K562 (cell line): ENCODE data around the gene ZNF821. TPM values are rescaled to one million over a fixed set of nuclear protein-coding genes. Genes with fewer than 3 reads are reported as not detected.

ENCODE experiments used
- ATAC-seq: fragments of 200-7000 bp; cut with Tn5 transposase; 3 replicates; pipeline ENCODE4 v1.9.1; 2020; ENCODE audit warnings: moderate library complexity
- BruUV-seq: library from RNA; stranded (reverse); fragments of 400-500 nt; replicated peaks from 2 replicates; lab custom pipeline; 2021; lab: Mats Ljungman, UMichigan
- CTCF ChIA-PET: fragments of 300-600 bp; formaldehyde crosslinking; extraction: SDS; loops from one replicate; lab custom pipeline; 2021; ENCODE audit warnings: low intra/inter-chr PET ratio; lab: Yijun Ruan, JAX
- POLR2A ChIA-PET: fragments of 300-600, 350-650 bp; sonication (Branson Sonifier 250); formaldehyde crosslinking; extraction: SDS; loops from one replicate; lab custom pipeline; 2021; ENCODE audit warnings: antibody characterized with exemption, inconsistent platforms; lab: Yijun Ruan, JAX
- DNase-seq, 4 experiments: peaks; one replicate each; pipeline versions ENCODE4 v3.0.0 to v3.0.0-alpha.2; 2011 to 2018; ENCODE audit warnings: low spot score in 3 of 4, mixed read lengths in 3 of 4; ENCODE audit errors: extremely low read depth in 1 of 4
- FAIRE-seq: peaks from 2 replicates; lab custom pipeline; 2011; peaks lifted over from hg19 to GRCh38; lab: Jason Lieb, UNC
- H2AFZ ChIP-seq: 2 replicates; pipeline ENCODE4 v1.6.0; 2011; ENCODE audit warnings: low read depth, low read length, control low read depth, inconsistent platforms
- H3K27ac ChIP-seq: fragments of 200-600 bp; 3 replicates; pipeline ENCODE4 v1.8.0; 2011; ENCODE audit warnings: low read depth, mild to moderate bottlenecking, control low read depth, inconsistent platforms, low read length, moderate library complexity, mixed read lengths; ENCODE audit errors: extremely low read depth
- H3K27me3 ChIP-seq, 2 experiments: fragments of 300-600 bp in 1 of 2; 2 replicates in 1 of 2; 3 replicates in 1 of 2; pipeline versions ENCODE4 v1.6.0 to v1.8.0; 2011; ENCODE audit warnings: inconsistent platforms in 2 of 2, low read length in 2 of 2, mild to moderate bottlenecking in 1 of 2, mixed read lengths in 1 of 2, moderate library complexity in 1 of 2; ENCODE audit not compliant: control insufficient read depth in 2 of 2, insufficient read depth in 2 of 2
- H3K36me3 ChIP-seq: fragments of 300-600 bp; 3 replicates; pipeline ENCODE4 v1.8.0; 2011; ENCODE audit warnings: mild to moderate bottlenecking, low read length, inconsistent platforms; ENCODE audit not compliant: control insufficient read depth, insufficient read depth
- H3K4me1 ChIP-seq, 2 experiments: fragments of 200-600 bp in 1 of 2; replicated peaks in 1 of 2; 2 replicates in 1 of 2; 3 replicates in 1 of 2; pipeline versions ENCODE4 v1.5.1 to v1.8.0; 2011; ENCODE audit warnings: inconsistent platforms in 2 of 2, low read length in 2 of 2, mild to moderate bottlenecking in 1 of 2, mixed read lengths in 1 of 2, moderate library complexity in 1 of 2; ENCODE audit not compliant: control insufficient read depth in 2 of 2, insufficient read depth in 2 of 2
- H3K4me2 ChIP-seq: 2 replicates; pipeline ENCODE4 v1.6.1; 2011; ENCODE audit warnings: low read length, control low read depth, inconsistent platforms, mixed read lengths; ENCODE audit not compliant: insufficient read depth
- H3K4me3 ChIP-seq: fragments of 200-600 bp; sonication (generic), shearing (Covaris generic); 2 replicates; pipeline ENCODE4 v1.5.1; 2016; ENCODE audit warnings: control low read depth, inconsistent platforms
- H3K79me2 ChIP-seq: fragments of 200-600 bp; 3 replicates; pipeline ENCODE4 v1.8.0; 2011; ENCODE audit warnings: low read length, inconsistent platforms; ENCODE audit not compliant: control insufficient read depth, insufficient read depth
- H3K9ac ChIP-seq, 2 experiments: 2 replicates each; pipeline versions ENCODE4 v1.6.0 to v1.6.1; 2011; ENCODE audit warnings: low read depth in 2 of 2, low read length in 2 of 2, control low read depth in 1 of 2, inconsistent platforms in 1 of 2, mild to moderate bottlenecking in 1 of 2, mixed read lengths in 1 of 2; ENCODE audit not compliant: insufficient read depth in 1 of 2
- H3K9me1 ChIP-seq: one replicate; pipeline ENCODE4 v1.6.0; 2011; ENCODE audit warnings: inconsistent platforms, mild to moderate bottlenecking, low read length, moderate library complexity; ENCODE audit not compliant: control insufficient read depth, insufficient read depth
- H3K9me3 ChIP-seq: replicated peaks from 2 replicates; pipeline ENCODE4 v1.5.1; 2011; ENCODE audit warnings: low read depth, low read length, inconsistent platforms; ENCODE audit not compliant: control insufficient read depth, insufficient read depth
- H4K20me1 ChIP-seq: replicated peaks from 2 replicates; pipeline ENCODE4 v1.6.1; 2011; ENCODE audit warnings: low read length, inconsistent platforms, mixed read lengths; ENCODE audit not compliant: control insufficient read depth, insufficient read depth
- EHMT2 ChIP-seq: fragments of 450-650 bp; IDR thresholded peaks from 2 replicates; pipeline ENCODE4 v1.6.1; 2018; ENCODE audit warnings: antibody characterized with exemption
- EP400 ChIP-seq: fragments of 450-650 bp; IDR thresholded peaks from 2 replicates; pipeline ENCODE4 v1.6.1; 2017; ENCODE audit warnings: antibody characterized with exemption, mild to moderate bottlenecking, moderate library complexity
- ETS2 ChIP-seq: IDR thresholded peaks from 2 replicates; pipeline ENCODE4 v1.6.1; 2016; ENCODE audit warnings: borderline replicate concordance, missing genetic modification characterization, mild to moderate bottlenecking, moderate library complexity, missing compliant biosample characterization; ENCODE audit not compliant: poor library complexity, severe bottlenecking
- GATAD2B ChIP-seq: fragments of 450-650 bp; IDR thresholded peaks from 2 replicates; pipeline ENCODE4 v1.6.1; 2017; ENCODE audit warnings: mild to moderate bottlenecking, borderline replicate concordance
- NRF1 ChIP-seq, 2 experiments: fragments of 450-650 bp; IDR thresholded peaks in 1 of 2; conservative IDR thresholded peaks in 1 of 2; 2 replicates each; pipeline ENCODE4 v1.6.1; 2014; ENCODE audit warnings: mild to moderate bottlenecking in 2 of 2
- PPARD ChIP-seq: fragments of 250-450 bp; sonication (Bioruptor Pico); IDR thresholded peaks from 2 replicates; pipeline ENCODE4 v1.8.0; 2022; ENCODE audit warnings: inconsistent platforms, mild to moderate bottlenecking, moderate library complexity
- TEAD1 ChIP-seq, 2 experiments: fragments of 450-650 bp in 1 of 2; sonication (generic) in 1 of 2; formaldehyde crosslinking; IDR thresholded peaks; 2 replicates each; pipeline versions ENCODE4 v1.4.0 to v1.8.0; 2020 to 2022; ENCODE audit warnings: mild to moderate bottlenecking in 2 of 2, missing genetic modification reagents in 1 of 2
- TFAM ChIP-seq: fragments of 250-450 bp; sonication (Bioruptor Pico); conservative IDR thresholded peaks from 2 replicates; pipeline ENCODE4 v1.5.0; 2021; ENCODE audit warnings: mild to moderate bottlenecking, moderate library complexity
- ZNF668 ChIP-seq: fragments of 250-450 bp; sonication (Bioruptor Pico); IDR thresholded peaks from 2 replicates; pipeline ENCODE4 v1.8.0; 2022; ENCODE audit warnings: mild to moderate bottlenecking, inconsistent platforms
- ZSCAN29 ChIP-seq: fragments of 450-650 bp; IDR thresholded peaks from 2 replicates; pipeline ENCODE4 v1.6.1; 2017
- WGBS: fragments of 100-300 bp; shearing (Covaris generic); methylation state at CpG from one replicate; pipeline ENCODE4 v1.1.6; 2016; ENCODE audit warnings: low coverage, mixed read lengths; ENCODE audit not compliant: insufficient coverage; ENCODE audit errors: missing lambda C conversion rate; 5-methylcytosine and 5-hydroxymethylcytosine counted together
- in situ Hi-C: fragments of 300-500 bp; cut with MboI; formaldehyde crosslinking; loops from 4 replicates; pipeline ENCODE4 v1.15.0; 2018; ENCODE audit warnings: inconsistent platforms, mixed read lengths
- intact Hi-C: fragments of 100-400 bp; cut with micrococcal nuclease; formaldehyde crosslinking; loops from 2 replicates; pipeline ENCODE4 v1.14.2; 2022
- polyA plus RNA-seq, 8 experiments: library from polyadenylated mRNA; depleted of rRNA in 4 of 8; stranded (reverse) in 5 of 8; unstranded in 3 of 8; fragments of >200 nt; fragmentation: Nextera tagmentation in 2 of 8; fragmentation: Illumina TruSeq in 1 of 8; extraction: Ambion mirVana in 2 of 8; extraction: Trizol in 1 of 8; gene quantifications; 2 replicates each; pipeline versions ENCODE4 v1.2.1 to v1.2.3, GENCODE V29; 2011 to 2014; ENCODE audit warnings: inconsistent platforms in 1 of 8, missing spikeins in 1 of 8
- total RNA-seq, 7 experiments: library from RNA; depleted of rRNA in 6 of 7; stranded (reverse); fragments of >200 nt in 6 of 7; fragmentation: Illumina TruSeq in 2 of 7; extraction: Trizol in 2 of 7; gene quantifications; 2 replicates each; pipeline versions ENCODE4 v1.2.1 to v1.2.3, GENCODE V29; 2011 to 2021; ENCODE audit warnings: low replicate concordance in 1 of 7
- TF ChIP-seq, protein P1 (sequence below): IDR thresholded peaks from 2 replicates; pipeline ENCODE4 v1.6.1; 2012; ENCODE audit warnings: low read depth, low read length, improper control_type of control experiment, borderline replicate concordance
- TF ChIP-seq, protein P2 (sequence below): fragments of 250-450 bp; sonication (Bioruptor Pico); IDR thresholded peaks from 2 replicates; pipeline ENCODE4 v1.4.0; 2020; ENCODE audit warnings: mild to moderate bottlenecking, moderate library complexity
- TF ChIP-seq, protein P3 (sequence below): sonication (generic); formaldehyde crosslinking; IDR thresholded peaks from 2 replicates; pipeline ENCODE4 v1.9.0; 2022; ENCODE audit warnings: mild to moderate bottlenecking, missing genetic modification reagents

ZNF821 gene
- total and polyA plus RNA-seq, 9 of the 15 experiments (the other 6 are each of a cell fraction or from before 2014, with no cell fraction given): 0.38 to 5.6 (median 3.6) TPM

DNA sequence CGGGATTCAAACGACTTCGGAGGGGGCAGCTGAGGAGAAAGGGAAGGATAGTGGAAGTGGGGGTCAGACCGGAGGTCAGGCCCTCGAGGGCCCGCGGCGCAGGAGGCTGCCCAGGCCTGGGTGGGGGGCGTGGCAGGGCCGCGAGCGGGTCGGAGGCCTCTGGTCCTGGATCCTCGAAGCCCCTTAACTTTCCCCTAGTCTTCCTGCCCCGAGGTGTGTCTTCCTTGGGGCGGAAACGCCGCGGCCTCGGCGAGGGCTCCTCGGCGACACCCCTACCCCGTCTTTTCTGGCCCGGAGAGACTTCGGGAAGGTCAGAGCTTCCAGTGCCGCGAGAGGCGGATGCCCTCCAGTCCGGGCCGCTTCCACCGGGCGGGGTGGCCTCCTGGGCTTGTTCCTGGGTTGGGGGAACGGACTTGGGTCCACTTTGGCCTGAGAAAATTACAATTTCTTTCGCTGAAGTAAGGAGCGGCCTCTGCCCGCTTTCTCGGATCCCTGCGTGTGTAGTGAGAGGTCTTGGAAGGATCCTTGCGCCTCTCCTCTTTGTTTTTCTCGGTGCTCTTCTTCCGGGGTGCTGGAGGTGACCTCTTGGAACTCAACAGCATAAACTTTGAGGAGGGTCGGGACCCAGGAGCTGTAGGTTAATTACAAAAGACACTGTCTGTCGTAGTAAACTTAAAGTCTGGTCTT is 11.8 kb upstream of the ZNF821 start (continued):
- TF ChIP-seq EP400 (no peak; the same call in 1 of the 2 replicates), TEAD1 (CRISPR knock-in tag; IDR thresholded peaks at IDR 0.05) (0 out of 4 replicates have a peak, but pooled peaks of 1 of the 2 experiments have one; percentile 9), EHMT2 (no peak)
- TF ChIP-seq, all 486 proteins: peak for 22

DNA sequence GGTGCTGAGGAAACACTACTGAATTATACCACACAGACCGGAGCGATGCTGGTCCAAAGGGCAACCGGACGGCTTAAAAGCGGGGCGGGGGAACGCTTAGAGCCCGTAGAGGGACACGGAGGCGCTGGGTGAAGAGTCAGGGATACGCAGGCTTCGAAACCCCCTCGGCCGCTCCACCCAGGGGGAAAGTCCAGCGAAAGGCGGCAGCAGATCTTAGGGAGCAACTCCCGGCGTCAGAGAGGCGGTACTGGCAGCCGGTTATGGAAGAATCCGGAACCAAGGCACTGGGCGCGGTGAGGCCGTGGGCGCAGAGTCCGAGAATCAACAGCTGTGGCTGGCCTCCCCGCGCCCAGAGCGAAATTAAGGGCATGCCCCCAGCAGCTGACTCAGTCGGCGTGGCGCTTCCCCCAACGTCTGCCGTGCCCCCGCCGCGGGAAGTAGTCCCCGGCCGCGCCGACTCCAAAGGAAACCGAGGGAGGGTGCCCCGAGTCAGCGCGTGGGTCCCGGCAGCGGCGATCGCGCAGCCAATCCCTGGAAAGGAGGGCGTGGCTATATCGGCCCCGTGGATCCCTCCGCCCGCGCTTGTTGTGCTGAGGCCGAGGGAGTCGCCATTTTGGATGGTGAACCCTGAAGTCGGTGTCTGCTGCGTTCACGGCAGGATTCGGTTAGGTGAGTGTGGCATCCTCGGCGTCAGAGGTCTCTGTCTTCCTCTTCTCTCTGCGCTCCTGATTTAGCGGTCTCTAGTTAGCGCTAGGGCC is 11.1 kb upstream of the ZNF821 start, which contains the start of gene IST1:
TSS of gene IST1 (plus strand) at position 611 of the 758 bp plus-strand sequence. CDS start 20,110 bp downstream, outside the sequence.
- H4K20me1 ChIP-seq: peaks cover 1% of the 10 kb centered on the region; the same call in 1 of the 2 replicates
- intact Hi-C loops (no loop called here), in situ Hi-C loops (no loop called here)
- no TSS peak for BruUV-seq
- no peaks in the 10 kb centered on the region for H3K27me3 ChIP-seq
- peaks cover 64% of the 10 kb centered on the region for H3K79me2 ChIP-seq
- ChIA-PET POLR2A (interaction anchor here (0.6 to 1.6 kb wide), 8 partner anchors 8 to 584 kb away, joined by 3 to 5 read pairs (median 4); partner anchors contain the start of gene ZNF821), CTCF (no interaction called here)
- peaks cover 7 to 25% of the 10 kb centered on the region in 2 experiments; a peak in 4 of 5 replicates for H3K4me1 ChIP-seq
- ATAC-seq (peak; percentile 89), DNase-seq (peak; percentile 95 to 99 (median 96)), FAIRE-seq (peak; percentile 85)
- H2AFZ ChIP-seq: peak within 1 kb of the TSS; percentile 93
- peak within 1 kb of the TSS; percentile 88 for H3K27ac ChIP-seq
- peak within 1 kb of the TSS; percentile 92 for H3K4me3 ChIP-seq
- H3K36me3 ChIP-seq: peaks cover 12% of the 10 kb centered on the region; the same call in 1 of the 3 replicates
- peak within 1 kb of the TSS; percentile 95 to 99 for H3K9ac ChIP-seq
- peak within 1 kb of the TSS; percentile 93 for H3K4me2 ChIP-seq
- no peaks in the 10 kb centered on the region for H3K9me1 ChIP-seq
- WGBS: 1% methylated on average over 47 of the region's 67 CpGs
- H3K9me3 ChIP-seq: no peaks in the 10 kb centered on the region
- TF ChIP-seq ZNF668 (CRISPR knock-in tag) (no peak), ETS2 (tag) (no peak), PPARD (CRISPR knock-in tag) (no peak), TFAM (CRISPR knock-in tag) (no peak), NRF1 (conservative IDR thresholded peaks at IDR 0.05 in 1 of 2, IDR thresholded peaks at IDR 0.05 in 1 of 2) (peak; percentile 84 to 87), GATAD2B (peak; percentile 87; the same call in 1 of the 2 replicates), ZSCAN29 (no peak; the same call in 1 of the 2 replicates)
- TF ChIP-seq, protein P1, sequence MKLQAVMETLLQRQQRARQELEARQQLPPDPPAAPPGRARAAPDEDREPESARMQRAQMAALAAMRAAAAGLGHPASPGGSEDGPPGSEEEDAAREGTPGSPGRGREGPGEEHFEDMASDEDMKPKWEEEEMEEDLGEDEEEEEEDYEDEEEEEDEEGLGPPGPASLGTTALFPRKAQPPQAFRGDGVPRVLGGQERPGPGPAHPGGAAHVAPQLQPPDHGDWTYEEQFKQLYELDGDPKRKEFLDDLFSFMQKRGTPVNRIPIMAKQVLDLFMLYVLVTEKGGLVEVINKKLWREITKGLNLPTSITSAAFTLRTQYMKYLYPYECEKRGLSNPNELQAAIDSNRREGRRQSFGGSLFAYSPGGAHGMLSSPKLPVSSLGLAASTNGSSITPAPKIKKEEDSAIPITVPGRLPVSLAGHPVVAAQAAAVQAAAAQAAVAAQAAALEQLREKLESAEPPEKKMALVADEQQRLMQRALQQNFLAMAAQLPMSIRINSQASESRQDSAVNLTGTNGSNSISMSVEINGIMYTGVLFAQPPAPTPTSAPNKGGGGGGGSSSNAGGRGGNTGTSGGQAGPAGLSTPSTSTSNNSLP: no peak
- TF ChIP-seq, protein P2, sequence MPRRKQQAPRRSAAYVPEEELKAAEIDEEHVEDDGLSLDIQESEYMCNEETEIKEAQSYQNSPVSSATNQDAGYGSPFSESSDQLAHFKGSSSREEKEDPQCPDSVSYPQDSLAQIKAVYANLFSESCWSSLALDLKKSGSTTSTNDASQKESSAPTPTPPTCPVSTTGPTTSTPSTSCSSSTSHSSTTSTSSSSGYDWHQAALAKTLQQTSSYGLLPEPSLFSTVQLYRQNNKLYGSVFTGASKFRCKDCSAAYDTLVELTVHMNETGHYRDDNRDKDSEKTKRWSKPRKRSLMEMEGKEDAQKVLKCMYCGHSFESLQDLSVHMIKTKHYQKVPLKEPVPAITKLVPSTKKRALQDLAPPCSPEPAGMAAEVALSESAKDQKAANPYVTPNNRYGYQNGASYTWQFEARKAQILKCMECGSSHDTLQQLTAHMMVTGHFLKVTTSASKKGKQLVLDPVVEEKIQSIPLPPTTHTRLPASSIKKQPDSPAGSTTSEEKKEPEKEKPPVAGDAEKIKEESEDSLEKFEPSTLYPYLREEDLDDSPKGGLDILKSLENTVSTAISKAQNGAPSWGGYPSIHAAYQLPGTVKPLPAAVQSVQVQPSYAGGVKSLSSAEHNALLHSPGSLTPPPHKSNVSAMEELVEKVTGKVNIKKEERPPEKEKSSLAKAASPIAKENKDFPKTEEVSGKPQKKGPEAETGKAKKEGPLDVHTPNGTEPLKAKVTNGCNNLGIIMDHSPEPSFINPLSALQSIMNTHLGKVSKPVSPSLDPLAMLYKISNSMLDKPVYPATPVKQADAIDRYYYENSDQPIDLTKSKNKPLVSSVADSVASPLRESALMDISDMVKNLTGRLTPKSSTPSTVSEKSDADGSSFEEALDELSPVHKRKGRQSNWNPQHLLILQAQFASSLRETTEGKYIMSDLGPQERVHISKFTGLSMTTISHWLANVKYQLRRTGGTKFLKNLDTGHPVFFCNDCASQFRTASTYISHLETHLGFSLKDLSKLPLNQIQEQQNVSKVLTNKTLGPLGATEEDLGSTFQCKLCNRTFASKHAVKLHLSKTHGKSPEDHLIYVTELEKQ (CRISPR knock-in tag): no peak
- TF ChIP-seq, protein P3, sequence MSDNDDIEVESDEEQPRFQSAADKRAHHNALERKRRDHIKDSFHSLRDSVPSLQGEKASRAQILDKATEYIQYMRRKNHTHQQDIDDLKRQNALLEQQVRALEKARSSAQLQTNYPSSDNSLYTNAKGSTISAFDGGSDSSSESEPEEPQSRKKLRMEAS: peak; percentile 75; the same call in 1 of the 2 replicates
